ENCODE measurements around the gene SLC8A1.

Gene SLC8A1

DNA sequence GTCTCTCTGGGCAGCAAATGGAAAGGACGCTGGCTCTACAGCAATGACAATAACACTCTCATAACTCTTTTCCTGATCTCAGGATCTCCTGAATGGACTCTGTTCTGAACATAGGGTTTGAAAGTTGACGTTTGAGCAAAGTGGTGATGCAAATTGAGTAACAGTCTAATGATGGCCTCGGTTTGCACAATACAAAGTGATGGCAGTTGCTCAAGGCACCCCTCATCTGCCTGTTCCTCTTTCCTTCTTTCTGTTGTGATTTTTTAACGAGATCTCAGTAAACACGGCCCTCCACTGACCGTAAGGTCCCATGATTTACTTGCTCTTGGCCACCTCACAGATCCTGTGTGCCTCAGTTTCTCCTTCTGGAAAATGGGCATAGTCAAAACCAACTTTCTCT is 303.6 kb downstream of the SLC8A1 start:
- TF ChIP-seq, protein P1, sequence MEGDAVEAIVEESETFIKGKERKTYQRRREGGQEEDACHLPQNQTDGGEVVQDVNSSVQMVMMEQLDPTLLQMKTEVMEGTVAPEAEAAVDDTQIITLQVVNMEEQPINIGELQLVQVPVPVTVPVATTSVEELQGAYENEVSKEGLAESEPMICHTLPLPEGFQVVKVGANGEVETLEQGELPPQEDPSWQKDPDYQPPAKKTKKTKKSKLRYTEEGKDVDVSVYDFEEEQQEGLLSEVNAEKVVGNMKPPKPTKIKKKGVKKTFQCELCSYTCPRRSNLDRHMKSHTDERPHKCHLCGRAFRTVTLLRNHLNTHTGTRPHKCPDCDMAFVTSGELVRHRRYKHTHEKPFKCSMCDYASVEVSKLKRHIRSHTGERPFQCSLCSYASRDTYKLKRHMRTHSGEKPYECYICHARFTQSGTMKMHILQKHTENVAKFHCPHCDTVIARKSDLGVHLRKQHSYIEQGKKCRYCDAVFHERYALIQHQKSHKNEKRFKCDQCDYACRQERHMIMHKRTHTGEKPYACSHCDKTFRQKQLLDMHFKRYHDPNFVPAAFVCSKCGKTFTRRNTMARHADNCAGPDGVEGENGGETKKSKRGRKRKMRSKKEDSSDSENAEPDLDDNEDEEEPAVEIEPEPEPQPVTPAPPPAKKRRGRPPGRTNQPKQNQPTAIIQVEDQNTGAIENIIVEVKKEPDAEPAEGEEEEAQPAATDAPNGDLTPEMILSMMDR (IDR thresholded peaks at IDR 0.05; ENCODE audit: insufficient read depth, low read length): no peak
- peak; percentile 62 for TF ChIP-seq POLR2AphosphoS5 (IDR thresholded peaks at IDR 0.05; ENCODE audit: low read depth)
- TF ChIP-seq SPI1 (IDR thresholded peaks at IDR 0.05; ENCODE audit: borderline replicate concordance, low read depth): peak; percentile 96
- TF ChIP-seq GABPA (IDR thresholded peaks at IDR 0.05; ENCODE audit: low read depth): no peak
- Histone ChIP-seq H3K27ac (replicated peaks) (0 out of 2 replicates have a peak overlapping the region, but pooled peaks have one; percentile 17), H3K4me3 (replicated peaks; ENCODE audit: insufficient read depth, low read length) (no peak overlapping the region), H3K27me3 (ENCODE audit: insufficient read depth, poor library complexity, severe bottlenecking) (no peaks in the 10 kb centered on the region)
- DNase-seq (ENCODE audit: low read depth in 1 of 2, low spot score in 1 of 2): peak; percentile 74 to 84

DNA sequence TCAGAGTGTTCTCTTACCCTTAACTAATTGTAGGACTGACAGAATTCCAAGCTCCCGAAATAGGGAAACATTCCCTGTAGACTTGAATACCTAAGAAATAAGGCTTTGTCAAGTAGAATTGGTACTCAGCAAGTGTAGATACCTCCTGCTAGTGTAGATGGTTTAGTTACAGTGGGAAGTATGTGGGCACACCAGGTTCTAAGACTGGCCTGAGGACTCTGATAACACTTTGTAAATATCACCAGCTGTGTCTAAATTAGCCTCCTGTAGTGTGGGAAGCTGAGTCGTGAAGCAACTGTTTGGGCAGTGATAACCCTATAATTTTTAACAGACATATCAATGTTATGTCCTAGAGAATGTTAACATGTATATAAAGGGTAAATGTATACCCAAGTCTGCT is 304.5 kb downstream of the SLC8A1 start:
- H3K27ac ChIP-seq (replicated peaks): no peak overlapping the region
- no peak overlapping the region for H3K4me3 ChIP-seq (replicated peaks; ENCODE audit: insufficient read depth, low read length)
- no peak for DNase-seq (ENCODE audit: low read depth in 1 of 2, low spot score in 1 of 2)
- no peaks in the 10 kb centered on the region for H3K27me3 ChIP-seq (ENCODE audit: insufficient read depth, poor library complexity, severe bottlenecking)
- TF ChIP-seq POLR2AphosphoS5 (IDR thresholded peaks at IDR 0.05; ENCODE audit: low read depth): no peak
- TF ChIP-seq GABPA (IDR thresholded peaks at IDR 0.05; ENCODE audit: low read depth): no peak
- TF ChIP-seq SPI1 (IDR thresholded peaks at IDR 0.05; ENCODE audit: borderline replicate concordance, low read depth): no peak
- TF ChIP-seq, protein P1 (IDR thresholded peaks at IDR 0.05; ENCODE audit: insufficient read depth, low read length): no peak
- TF ChIP-seq, protein P2, sequence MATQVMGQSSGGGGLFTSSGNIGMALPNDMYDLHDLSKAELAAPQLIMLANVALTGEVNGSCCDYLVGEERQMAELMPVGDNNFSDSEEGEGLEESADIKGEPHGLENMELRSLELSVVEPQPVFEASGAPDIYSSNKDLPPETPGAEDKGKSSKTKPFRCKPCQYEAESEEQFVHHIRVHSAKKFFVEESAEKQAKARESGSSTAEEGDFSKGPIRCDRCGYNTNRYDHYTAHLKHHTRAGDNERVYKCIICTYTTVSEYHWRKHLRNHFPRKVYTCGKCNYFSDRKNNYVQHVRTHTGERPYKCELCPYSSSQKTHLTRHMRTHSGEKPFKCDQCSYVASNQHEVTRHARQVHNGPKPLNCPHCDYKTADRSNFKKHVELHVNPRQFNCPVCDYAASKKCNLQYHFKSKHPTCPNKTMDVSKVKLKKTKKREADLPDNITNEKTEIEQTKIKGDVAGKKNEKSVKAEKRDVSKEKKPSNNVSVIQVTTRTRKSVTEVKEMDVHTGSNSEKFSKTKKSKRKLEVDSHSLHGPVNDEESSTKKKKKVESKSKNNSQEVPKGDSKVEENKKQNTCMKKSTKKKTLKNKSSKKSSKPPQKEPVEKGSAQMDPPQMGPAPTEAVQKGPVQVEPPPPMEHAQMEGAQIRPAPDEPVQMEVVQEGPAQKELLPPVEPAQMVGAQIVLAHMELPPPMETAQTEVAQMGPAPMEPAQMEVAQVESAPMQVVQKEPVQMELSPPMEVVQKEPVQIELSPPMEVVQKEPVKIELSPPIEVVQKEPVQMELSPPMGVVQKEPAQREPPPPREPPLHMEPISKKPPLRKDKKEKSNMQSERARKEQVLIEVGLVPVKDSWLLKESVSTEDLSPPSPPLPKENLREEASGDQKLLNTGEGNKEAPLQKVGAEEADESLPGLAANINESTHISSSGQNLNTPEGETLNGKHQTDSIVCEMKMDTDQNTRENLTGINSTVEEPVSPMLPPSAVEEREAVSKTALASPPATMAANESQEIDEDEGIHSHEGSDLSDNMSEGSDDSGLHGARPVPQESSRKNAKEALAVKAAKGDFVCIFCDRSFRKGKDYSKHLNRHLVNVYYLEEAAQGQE (IDR thresholded peaks at IDR 0.05; ENCODE audit: insufficient replicate concordance, low read depth): no peak

DNA sequence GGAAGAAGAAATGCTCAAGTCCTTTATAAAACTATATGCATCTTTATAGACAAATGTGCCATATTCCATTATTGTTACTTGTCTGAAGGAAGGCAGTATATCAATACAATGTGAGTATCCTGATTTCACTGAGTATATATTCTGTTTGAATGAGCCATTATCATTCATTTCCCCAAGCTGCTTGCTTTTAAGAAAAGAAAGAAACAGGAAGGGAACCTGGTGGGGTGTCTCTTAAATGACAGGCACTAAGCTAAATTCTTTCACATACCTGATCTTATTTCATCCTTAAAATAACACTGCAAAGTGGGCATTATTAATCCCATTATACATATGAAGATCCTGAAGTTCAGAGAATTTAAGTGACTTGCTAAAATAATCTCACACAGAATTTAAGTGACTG is 307.9 kb downstream of the SLC8A1 start:
- no peak for DNase-seq (ENCODE audit: low read depth in 1 of 2, low spot score in 1 of 2)
- Histone ChIP-seq H3K27ac (replicated peaks) (no peak overlapping the region), H3K4me3 (replicated peaks; ENCODE audit: insufficient read depth, low read length) (no peak overlapping the region), H3K27me3 (ENCODE audit: insufficient read depth, poor library complexity, severe bottlenecking) (no peaks in the 10 kb centered on the region)
- TF ChIP-seq, protein P2 (IDR thresholded peaks at IDR 0.05; ENCODE audit: insufficient replicate concordance, low read depth): no peak
- TF ChIP-seq GABPA (IDR thresholded peaks at IDR 0.05; ENCODE audit: low read depth): no peak
- TF ChIP-seq POLR2AphosphoS5 (IDR thresholded peaks at IDR 0.05; ENCODE audit: low read depth): no peak
- TF ChIP-seq, protein P1 (IDR thresholded peaks at IDR 0.05; ENCODE audit: insufficient read depth, low read length): no peak
- TF ChIP-seq SPI1 (IDR thresholded peaks at IDR 0.05; ENCODE audit: borderline replicate concordance, low read depth): no peak

DNA sequence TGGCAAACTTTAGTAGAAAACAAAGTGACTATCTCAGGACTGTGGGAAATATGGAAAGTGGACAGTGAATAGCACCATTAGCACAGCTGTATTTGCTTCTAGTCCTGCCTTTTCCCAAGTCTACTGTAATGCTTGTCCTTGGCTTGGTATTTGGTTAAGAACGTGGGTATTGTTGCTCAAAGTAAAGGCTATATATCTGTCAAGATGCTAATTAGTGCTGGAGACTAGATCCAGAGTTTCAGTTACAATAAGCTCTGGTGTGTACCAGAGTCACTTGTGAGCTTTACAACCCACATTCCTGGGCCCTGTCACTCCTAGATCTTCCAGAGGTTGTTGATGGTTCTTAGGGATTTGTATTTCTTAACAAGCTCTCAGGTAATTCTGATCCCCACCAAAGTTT is 313.6 kb downstream of the SLC8A1 start:
- no peaks in the 10 kb centered on the region for H3K27me3 ChIP-seq (ENCODE audit: insufficient read depth, poor library complexity, severe bottlenecking)
- no peak for DNase-seq (ENCODE audit: low read depth in 1 of 2, low spot score in 1 of 2)
- H3K27ac ChIP-seq (replicated peaks): no peak overlapping the region
- no peak overlapping the region for H3K4me3 ChIP-seq (replicated peaks; ENCODE audit: insufficient read depth, low read length)
- no peak for TF ChIP-seq GABPA (IDR thresholded peaks at IDR 0.05; ENCODE audit: low read depth)
- TF ChIP-seq SPI1 (IDR thresholded peaks at IDR 0.05; ENCODE audit: borderline replicate concordance, low read depth): no peak
- TF ChIP-seq POLR2AphosphoS5 (IDR thresholded peaks at IDR 0.05; ENCODE audit: low read depth): no peak
- TF ChIP-seq, protein P2 (IDR thresholded peaks at IDR 0.05; ENCODE audit: insufficient replicate concordance, low read depth): no peak

Measured in HL-60 (cell line).